ENCODE results near the gene SMARCB1.

DNA sequence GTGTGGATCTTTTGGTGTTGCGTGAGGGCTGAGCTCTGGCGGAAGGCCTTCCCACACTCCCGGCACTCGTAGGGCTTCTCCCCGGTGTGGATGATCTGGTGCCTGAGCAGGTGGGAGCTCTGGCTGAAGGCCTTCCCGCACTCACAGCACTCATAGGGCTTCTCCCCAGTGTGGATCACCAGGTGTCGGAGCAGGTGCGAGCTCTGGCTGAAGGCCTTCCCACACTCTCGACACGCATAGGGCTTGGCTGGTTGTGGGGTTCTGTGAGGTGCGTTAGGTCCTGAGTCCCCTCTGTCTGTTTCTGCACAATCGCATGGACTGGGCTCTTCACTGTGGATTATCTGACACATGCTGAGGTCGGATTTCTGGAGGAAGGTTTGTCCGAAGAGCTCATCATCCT, 42.3 kb upstream of the SMARCB1 start:
- no peak for TF ChIP-seq POLR2A (IDR thresholded peaks at IDR 0.05)
- TF ChIP-seq, protein P1, sequence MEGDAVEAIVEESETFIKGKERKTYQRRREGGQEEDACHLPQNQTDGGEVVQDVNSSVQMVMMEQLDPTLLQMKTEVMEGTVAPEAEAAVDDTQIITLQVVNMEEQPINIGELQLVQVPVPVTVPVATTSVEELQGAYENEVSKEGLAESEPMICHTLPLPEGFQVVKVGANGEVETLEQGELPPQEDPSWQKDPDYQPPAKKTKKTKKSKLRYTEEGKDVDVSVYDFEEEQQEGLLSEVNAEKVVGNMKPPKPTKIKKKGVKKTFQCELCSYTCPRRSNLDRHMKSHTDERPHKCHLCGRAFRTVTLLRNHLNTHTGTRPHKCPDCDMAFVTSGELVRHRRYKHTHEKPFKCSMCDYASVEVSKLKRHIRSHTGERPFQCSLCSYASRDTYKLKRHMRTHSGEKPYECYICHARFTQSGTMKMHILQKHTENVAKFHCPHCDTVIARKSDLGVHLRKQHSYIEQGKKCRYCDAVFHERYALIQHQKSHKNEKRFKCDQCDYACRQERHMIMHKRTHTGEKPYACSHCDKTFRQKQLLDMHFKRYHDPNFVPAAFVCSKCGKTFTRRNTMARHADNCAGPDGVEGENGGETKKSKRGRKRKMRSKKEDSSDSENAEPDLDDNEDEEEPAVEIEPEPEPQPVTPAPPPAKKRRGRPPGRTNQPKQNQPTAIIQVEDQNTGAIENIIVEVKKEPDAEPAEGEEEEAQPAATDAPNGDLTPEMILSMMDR (IDR thresholded peaks at IDR 0.05): no peak
